Body of pancreas (tissue), 4 donors: ENCODE data around the gene PTH1R.

ENCODE experiments used
- CTCF ChIP-seq, 7 experiments: fragments of 450-650 bp in 4 of 7; fragments of 200-600 bp in 3 of 7; sonication (generic) in 3 of 7; IDR thresholded peaks; one replicate each; pipeline ENCODE4 v1.5.1; 2016 to 2019; ENCODE audit warnings: antibody characterized with exemption in 7 of 7
- POLR2A ChIP-seq, 3 donors: fragments of 450-650 bp; IDR thresholded peaks; one replicate each; pipeline ENCODE4 v1.6.1; 2016; ENCODE audit warnings: antibody characterized with exemption in 3 of 3, mild to moderate bottlenecking in 2 of 3

GRCh38 chr3:46884929-46885328 is 7.4 kb downstream of the PTH1R start:
- no peak for TF ChIP-seq POLR2A (IDR thresholded peaks at IDR 0.05)
- TF ChIP-seq CTCF (IDR thresholded peaks at IDR 0.05), result no peak
